ENCODE data around the gene CCR5AS.

CCR5AS gene

GRCh38 chr3:46381625-46382024 lies 25.2 kb downstream of the CCR5AS start:
- H3K27me3 Mint-ChIP-seq (ENCODE audit: low read depth) = peaks cover 2% of the 10 kb centered on the region; the same call in 1 of the 2 replicates

More at GRCh38 chr3:46381625-46382024, 25.2 kb downstream of the CCR5AS start:
- H2BK5ac ChIP-seq (ENCODE audit: insufficient read length, low read length) = no peak overlapping the region
- H3K23me2 ChIP-seq (ENCODE audit: insufficient read length, low read depth, low read length, poor library complexity, severe bottlenecking) = no peaks in the 10 kb centered on the region
- H3K4me2 ChIP-seq (ENCODE audit: insufficient read depth, insufficient read length, low read length) = no peak overlapping the region
- H3K4me1 ChIP-seq (ENCODE audit: insufficient read depth, low read length) = peaks cover 8% of the 10 kb centered on the region; the same call in 1 of the 2 replicates
- no peak overlapping the region for H4K5ac ChIP-seq (ENCODE audit: insufficient read length, low read depth, low read length)
- H3K27ac Mint-ChIP-seq = peak overlapping the region in 1 of 3 experiments; percentile 37; a peak in 1 of 7 replicates
- no peak overlapping the region for H2BK20ac ChIP-seq (ENCODE audit: low read depth, low read length, poor library complexity, severe bottlenecking)
- H3K9me3 Mint-ChIP-seq = no peaks in the 10 kb centered on the region; a peak in 2 of 5 replicates
- no peak for TF ChIP-seq CTCF (conservative IDR thresholded peaks at IDR 0.05)
- WGBS (ENCODE audit: extremely low coverage, insufficient read length, low lambda C conversion rate) = no CpG with 5 or more reads among the region's 3 CpGs
- no peak overlapping the region for H3T11ph ChIP-seq (ENCODE audit: low read length)
- no peaks in the 10 kb centered on the region for H3K79me1 ChIP-seq (ENCODE audit: insufficient read depth, low read depth, low read length, poor library complexity, severe bottlenecking)
- no peak for DNase-seq
- H3K18ac ChIP-seq (ENCODE audit: insufficient read length, low read depth, low read length) = no peak overlapping the region
- H3K9me3 ChIP-seq (ENCODE audit: control insufficient read depth, low read depth, low read length) = no peaks in the 10 kb centered on the region
- no peaks in the 10 kb centered on the region for H3K27me3 ChIP-seq (ENCODE audit: insufficient read depth, low read length)
- no peak overlapping the region for H4K91ac ChIP-seq (ENCODE audit: insufficient read length, low read depth, low read length)
- H2BK15ac ChIP-seq (ENCODE audit: low read depth, low read length) = no peak overlapping the region
- peaks cover 29 to 30% of the 10 kb centered on the region in 2 experiments for H3K4me1 Mint-ChIP-seq
- H2BK120ac ChIP-seq (ENCODE audit: low read depth, low read length, poor library complexity, severe bottlenecking) = no peak overlapping the region
- no peak overlapping the region for H2AK5ac ChIP-seq (ENCODE audit: insufficient read length, low read length)
- H3K4ac ChIP-seq (ENCODE audit: low read depth, low read length) = no peak overlapping the region
- no peak overlapping the region for H3K23ac ChIP-seq (ENCODE audit: insufficient read length, low read depth, low read length)
- no peak overlapping the region for H2AFZ ChIP-seq (ENCODE audit: low read length)
- no peaks in the 10 kb centered on the region for H3K36me3 Mint-ChIP-seq (ENCODE audit: insufficient read depth in 1 of 3, low read depth in 3 of 3)
- no peak overlapping the region for H3K4me3 Mint-ChIP-seq
- no peaks in the 10 kb centered on the region for H4K20me1 ChIP-seq (ENCODE audit: control insufficient read depth, insufficient read depth, insufficient read length)
- no peaks in the 10 kb centered on the region for H3K79me2 ChIP-seq (ENCODE audit: insufficient read depth, low read length)
- H3K14ac ChIP-seq (ENCODE audit: insufficient read depth, low read length) = no peak overlapping the region
- no peak overlapping the region for H3K27ac ChIP-seq (ENCODE audit: insufficient read length, low read depth, low read length)
- no peak overlapping the region for H3K9ac ChIP-seq (ENCODE audit: extremely low read depth, insufficient read length, low read length)
- no peak overlapping the region for H4K8ac ChIP-seq (replicated peaks; ENCODE audit: insufficient read length, low read depth, low read length)
- no peak overlapping the region for H2BK12ac ChIP-seq (ENCODE audit: insufficient read length, low read depth, low read length)
- no peak overlapping the region for H3K56ac ChIP-seq (ENCODE audit: insufficient read length, low read depth, low read length)
